Thyroid gland (tissue), 4 donors: ENCODE results near the gene TESPA1. TPM values are rescaled to one million over a fixed set of nuclear protein-coding genes. Genes with fewer than 3 reads are reported as not detected.

ENCODE experiments used
- DNase-seq, 2 donors: peaks; one replicate each; pipeline ENCODE4 v3.0.0-alpha.2; 2019
- H3K27ac ChIP-seq, 3 donors: fragments of 200-600 bp; sonication (generic); 1 replicate in 2 of 3; 2 replicates in 1 of 3; pipeline ENCODE4 v1.5.1; 2016 to 2019; ENCODE audit warnings: mild to moderate bottlenecking in 1 of 3, moderate library complexity in 1 of 3
- H3K27me3 ChIP-seq: fragments of 200-600 bp; sonication (generic); one replicate; pipeline ENCODE4 v1.5.1; 2019
- H3K36me3 ChIP-seq, 2 donors: fragments of 200-600 bp; sonication (generic); one replicate each; pipeline ENCODE4 v1.5.1; 2016 to 2019
- H3K4me1 ChIP-seq, 2 donors: fragments of 200-600 bp; sonication (generic); one replicate each; pipeline ENCODE4 v1.5.1; 2017 to 2019
- H3K4me3 ChIP-seq, 3 donors: fragments of 200-600 bp; sonication (generic); replicated peaks in 1 of 3; 1 replicate in 2 of 3; 2 replicates in 1 of 3; pipeline ENCODE4 v1.5.1; 2016; ENCODE audit warnings: mild to moderate bottlenecking in 1 of 3
- H3K9me3 ChIP-seq: fragments of 200-600 bp; sonication (generic); one replicate; pipeline ENCODE4 v1.5.1; 2017
- POLR2A ChIP-seq, 2 donors: fragments of 450-650 bp; IDR thresholded peaks; one replicate each; pipeline ENCODE4 v1.6.1; 2017; ENCODE audit warnings: antibody characterized with exemption in 2 of 2, mild to moderate bottlenecking in 2 of 2, moderate library complexity in 1 of 2
- WGBS, 2 donors: methylation state at CpG; one replicate each; pipeline ENCODE4 v1.1.5; 2017; 5-methylcytosine and 5-hydroxymethylcytosine counted together
- intact Hi-C: fragments of 100-400 bp; cut with DNase I; formaldehyde crosslinking; loops from one replicate; pipeline ENCODE4 v1.15.1; 2023
- total RNA-seq, 4 donors: library from RNA; depleted of rRNA; stranded (reverse); fragments of >200 nt; gene quantifications; one replicate each; pipeline ENCODE4 v1.2.3, GENCODE V29; 2016
- TF ChIP-seq, protein P1 (sequence below), 6 experiments: fragments of 200-600 bp in 3 of 6; fragments of 450-650 bp in 3 of 6; sonication (generic) in 3 of 6; IDR thresholded peaks; one replicate each; pipeline ENCODE4 v1.5.1; 2016 to 2019; ENCODE audit warnings: antibody characterized with exemption in 6 of 6, mild to moderate bottlenecking in 2 of 6, inconsistent platforms in 1 of 6, moderate library complexity in 1 of 6

TESPA1 gene
- total RNA-seq, 4 donors from 2014 or later = 0.83 to 2.5 (median 2.0) TPM; not detected in 1

DNA sequence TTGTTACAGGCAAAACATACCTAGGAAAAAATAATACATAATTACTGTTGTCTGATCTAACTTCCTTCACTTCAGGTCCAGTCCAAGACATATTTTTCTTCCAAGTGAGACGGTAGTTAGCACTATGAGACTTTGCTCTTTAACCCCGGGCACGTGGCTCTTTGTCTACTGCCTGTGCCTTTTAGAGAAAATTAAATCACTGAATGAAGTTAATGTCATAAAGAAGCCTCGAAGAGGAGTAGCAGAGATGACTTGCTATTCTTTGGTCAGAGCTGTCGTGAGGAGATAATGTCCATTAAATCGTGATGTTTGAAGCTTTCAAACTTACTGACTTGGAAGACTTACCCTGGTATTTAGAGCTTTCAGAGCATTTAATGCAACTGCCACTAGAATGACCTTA lies 8.7 kb downstream of the TESPA1 start:
- Histone ChIP-seq H3K27ac (no peak overlapping the region), H3K27me3 (no peaks in the 10 kb centered on the region), H3K4me3 (no peak overlapping the region), H3K9me3 (no peaks in the 10 kb centered on the region), H3K36me3 (no peaks in the 10 kb centered on the region), H3K4me1 (peaks cover 0 to 5% of the 10 kb centered on the region in 2 donors)
- no peak for DNase-seq
- TF ChIP-seq POLR2A (IDR thresholded peaks at IDR 0.05) = no peak
- TF ChIP-seq, protein P1, sequence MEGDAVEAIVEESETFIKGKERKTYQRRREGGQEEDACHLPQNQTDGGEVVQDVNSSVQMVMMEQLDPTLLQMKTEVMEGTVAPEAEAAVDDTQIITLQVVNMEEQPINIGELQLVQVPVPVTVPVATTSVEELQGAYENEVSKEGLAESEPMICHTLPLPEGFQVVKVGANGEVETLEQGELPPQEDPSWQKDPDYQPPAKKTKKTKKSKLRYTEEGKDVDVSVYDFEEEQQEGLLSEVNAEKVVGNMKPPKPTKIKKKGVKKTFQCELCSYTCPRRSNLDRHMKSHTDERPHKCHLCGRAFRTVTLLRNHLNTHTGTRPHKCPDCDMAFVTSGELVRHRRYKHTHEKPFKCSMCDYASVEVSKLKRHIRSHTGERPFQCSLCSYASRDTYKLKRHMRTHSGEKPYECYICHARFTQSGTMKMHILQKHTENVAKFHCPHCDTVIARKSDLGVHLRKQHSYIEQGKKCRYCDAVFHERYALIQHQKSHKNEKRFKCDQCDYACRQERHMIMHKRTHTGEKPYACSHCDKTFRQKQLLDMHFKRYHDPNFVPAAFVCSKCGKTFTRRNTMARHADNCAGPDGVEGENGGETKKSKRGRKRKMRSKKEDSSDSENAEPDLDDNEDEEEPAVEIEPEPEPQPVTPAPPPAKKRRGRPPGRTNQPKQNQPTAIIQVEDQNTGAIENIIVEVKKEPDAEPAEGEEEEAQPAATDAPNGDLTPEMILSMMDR (IDR thresholded peaks at IDR 0.05) = no peak
- intact Hi-C loops = no loop called here
- WGBS, 2 donors = 62 to 66% methylated on average over 6 of the region's 6 CpGs

DNA sequence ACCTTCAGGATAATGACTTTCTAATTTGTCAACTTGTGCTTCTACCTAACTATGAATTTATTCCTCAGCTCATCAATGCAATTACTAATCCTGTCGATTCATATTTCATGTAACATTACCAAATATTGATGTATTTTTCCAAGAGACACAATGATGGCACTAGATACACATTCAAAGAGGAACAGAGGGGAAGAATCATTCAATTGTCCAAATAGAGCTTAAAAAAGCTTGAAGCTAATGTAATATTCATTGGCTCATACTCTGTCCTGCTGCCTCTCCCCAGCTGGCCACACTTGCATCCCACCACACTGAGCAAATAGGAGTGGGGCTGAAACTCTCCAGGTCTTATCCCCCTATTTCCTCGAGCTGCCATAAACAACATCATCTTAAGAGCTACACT lies 9.3 kb downstream of the TESPA1 start:
- no peak overlapping the region for H3K27ac ChIP-seq
- no peak for DNase-seq
- TF ChIP-seq, protein P1 (IDR thresholded peaks at IDR 0.05) = no peak
- no peak for TF ChIP-seq POLR2A (IDR thresholded peaks at IDR 0.05)
- no peaks in the 10 kb centered on the region for H3K9me3 ChIP-seq
- WGBS, 2 donors = 80 to 88% methylated on average over 2 of the region's 2 CpGs
- H3K36me3 ChIP-seq = no peaks in the 10 kb centered on the region
- H3K27me3 ChIP-seq = no peaks in the 10 kb centered on the region
- peaks cover 0 to 5% of the 10 kb centered on the region in 2 donors for H3K4me1 ChIP-seq
- intact Hi-C loops = no loop called here
- no peak overlapping the region for H3K4me3 ChIP-seq

DNA sequence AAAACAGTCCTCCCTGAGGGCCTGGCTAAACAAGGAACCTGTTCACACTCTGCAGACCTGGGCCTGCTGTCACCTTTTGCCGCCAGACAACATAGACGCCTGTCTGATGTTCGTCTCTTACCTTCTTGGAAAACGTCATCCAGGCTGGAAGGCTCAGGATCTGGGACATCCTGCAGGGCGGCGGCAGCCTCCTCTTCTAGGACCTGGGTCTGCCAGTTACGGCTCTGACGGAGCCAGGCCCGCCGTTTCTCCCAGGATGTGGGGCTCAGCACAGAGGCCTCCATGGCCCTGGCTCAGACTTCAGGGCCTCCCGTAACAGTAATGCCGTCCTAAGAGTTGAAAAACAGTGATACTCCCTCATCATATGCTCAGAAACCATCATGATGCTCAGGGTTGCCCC lies 10.3 kb downstream of the TESPA1 start:
- peaks cover 0 to 5% of the 10 kb centered on the region in 2 donors for H3K4me1 ChIP-seq
- 95 to 98% methylated on average over 12 of the region's 12 CpGs for WGBS, 2 donors
- H3K4me3 ChIP-seq = no peak overlapping the region
- no peaks in the 10 kb centered on the region for H3K27me3 ChIP-seq
- no peaks in the 10 kb centered on the region for H3K9me3 ChIP-seq
- no peaks in the 10 kb centered on the region for H3K36me3 ChIP-seq
- DNase-seq = no peak
- TF ChIP-seq POLR2A (IDR thresholded peaks at IDR 0.05) = no peak
- TF ChIP-seq, protein P1 (IDR thresholded peaks at IDR 0.05) = no peak
- intact Hi-C loops = no loop called here
- H3K27ac ChIP-seq = no peak overlapping the region

DNA sequence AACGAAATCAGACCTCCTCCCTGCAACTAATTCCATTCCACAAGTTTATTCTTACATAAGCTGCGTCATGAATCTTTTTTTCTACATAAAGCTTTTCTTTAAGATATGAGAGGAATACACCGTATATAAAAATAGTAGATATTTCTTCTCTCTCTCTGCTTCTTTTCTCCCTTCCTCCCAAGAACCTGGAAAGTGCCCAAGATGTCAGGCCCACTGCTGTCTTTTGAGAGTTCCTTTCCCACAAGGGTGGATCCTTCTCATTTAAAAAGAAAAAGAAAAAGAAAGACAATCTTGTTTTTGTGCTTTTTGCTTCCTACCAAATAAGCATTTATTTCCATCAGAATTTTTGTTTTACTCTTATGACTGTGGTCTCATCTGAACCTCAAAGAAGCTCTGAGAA lies 11.0 kb downstream of the TESPA1 start:
- Histone ChIP-seq H3K4me3 (no peak overlapping the region), H3K27ac (no peak overlapping the region), H3K36me3 (no peaks in the 10 kb centered on the region), H3K27me3 (no peaks in the 10 kb centered on the region), H3K4me1 (peaks cover 0 to 5% of the 10 kb centered on the region in 2 donors), H3K9me3 (no peaks in the 10 kb centered on the region)
- intact Hi-C loops = no loop called here
- 76 to 81% methylated on average over 3 of the region's 3 CpGs for WGBS, 2 donors
- no peak for DNase-seq
- TF ChIP-seq, protein P1 (IDR thresholded peaks at IDR 0.05) = no peak
- TF ChIP-seq POLR2A (IDR thresholded peaks at IDR 0.05) = no peak

DNA sequence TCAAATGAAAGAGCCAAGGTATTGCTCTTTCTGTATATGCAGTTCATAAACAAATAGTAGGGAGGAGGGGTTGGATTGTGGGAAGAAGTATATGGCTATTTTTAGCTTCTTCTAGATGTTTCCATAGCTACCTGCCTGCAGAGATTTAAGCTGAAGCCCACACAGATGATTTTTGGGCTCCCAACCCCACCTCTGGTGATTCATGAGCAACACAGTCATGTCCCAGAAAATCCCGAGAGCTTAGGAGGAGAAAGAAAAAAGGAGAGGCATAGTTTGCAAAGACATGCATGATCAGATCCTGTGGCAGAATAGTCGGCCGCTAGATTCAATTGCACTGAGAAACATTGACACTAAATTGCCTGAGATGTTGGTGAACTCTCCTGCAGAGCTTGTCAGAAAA lies 13.8 kb downstream of the TESPA1 start:
- Histone ChIP-seq H3K27ac (no peak overlapping the region), H3K27me3 (no peaks in the 10 kb centered on the region), H3K4me1 (no peaks in the 10 kb centered on the region), H3K36me3 (no peaks in the 10 kb centered on the region), H3K4me3 (no peak overlapping the region), H3K9me3 (no peaks in the 10 kb centered on the region)
- WGBS, 2 donors = 70 to 83% methylated on average over 3 of the region's 3 CpGs
- DNase-seq = no peak
- TF ChIP-seq, protein P1 (IDR thresholded peaks at IDR 0.05) = no peak
- TF ChIP-seq POLR2A (IDR thresholded peaks at IDR 0.05) = no peak
- intact Hi-C loops = no loop called here
